Urinary bladder (tissue), 4 donors: ENCODE data around the gene NIPAL3. TPM values are rescaled to one million over a fixed set of nuclear protein-coding genes. Genes with fewer than 3 reads are reported as not detected.

Experiments
- DNase-seq: peaks from one replicate; pipeline ENCODE4 v3.0.0-alpha.2; 2015; ENCODE audit errors: extremely low spot score
- H3K27ac ChIP-seq: one replicate; pipeline ENCODE4 v1.5.1; 2013; ENCODE audit warnings: low read depth, mild to moderate bottlenecking, moderate library complexity
- H3K36me3 ChIP-seq: one replicate; pipeline ENCODE4 v1.6.1; 2013; ENCODE audit warnings: mild to moderate bottlenecking, moderate library complexity; ENCODE audit not compliant: insufficient read depth
- H3K4me1 ChIP-seq: one replicate; pipeline ENCODE4 v1.6.1; 2013; ENCODE audit warnings: mild to moderate bottlenecking, moderate library complexity; ENCODE audit not compliant: insufficient read depth
- H3K4me3 ChIP-seq: one replicate; pipeline ENCODE4 v1.5.1; 2013; ENCODE audit warnings: low read depth, low read length
- WGBS: extraction: QIAGEN DNeasy Blood & Tissue Kit; methylation state at CpG from one replicate; pipeline ENCODE4 v1.1.7; 2013; 5-methylcytosine and 5-hydroxymethylcytosine counted together
- polyA plus RNA-seq: library from polyadenylated mRNA; stranded (reverse); fragments of 200-250 nt; gene quantifications from one replicate; pipeline ENCODE4 v1.2.3, GENCODE V29; 2013
- total RNA-seq: library from RNA; depleted of rRNA; stranded (reverse); fragments of >200 nt; gene quantifications from one replicate; pipeline ENCODE4 v1.2.3, GENCODE V29; 2014
- donor health status: healthy with polysubstance abuse.
- donor health status: healthy.

Gene NIPAL3
- total and polyA plus RNA-seq, 2 donors: 10.8 to 13.9 TPM

- WGBS: 83% methylated on average over 12 of the region's 12 CpGs
- Histone ChIP-seq H3K36me3 (no peaks in the 10 kb centered on the region), H3K4me1 (no peaks in the 10 kb centered on the region), H3K4me3 (no peak overlapping the region), H3K27ac (peak overlapping the region; percentile 60)
- DNase-seq: no peak
Observed at GRCh38 chr1:24385160-24385940, 30.3 kb upstream of the NIPAL3 start.

GRCh38 chr1:24386241-24386640 is 29.4 kb upstream of the NIPAL3 start:
- WGBS: 80% methylated on average over 9 of the region's 9 CpGs
- H3K27ac ChIP-seq: no peak overlapping the region
- DNase-seq: no peak
- no peak overlapping the region for H3K4me3 ChIP-seq
- H3K36me3 ChIP-seq: no peaks in the 10 kb centered on the region
- H3K4me1 ChIP-seq: no peaks in the 10 kb centered on the region

- Histone ChIP-seq H3K4me3 (no peak overlapping the region), H3K27ac (no peak overlapping the region), H3K36me3 (no peaks in the 10 kb centered on the region), H3K4me1 (no peaks in the 10 kb centered on the region)
- DNase-seq: no peak
- 91% methylated on average over 11 of the region's 11 CpGs for WGBS
Observed at GRCh38 chr1:24386931-24387330, 28.7 kb upstream of the NIPAL3 start.

- H3K27ac ChIP-seq: no peak overlapping the region
- no peaks in the 10 kb centered on the region for H3K4me1 ChIP-seq
- no peak for DNase-seq
- no peak overlapping the region for H3K4me3 ChIP-seq
- WGBS: 85% methylated on average over 1 of the region's 1 CpG
- no peaks in the 10 kb centered on the region for H3K36me3 ChIP-seq
Observed at GRCh38 chr1:24387636-24388175, 27.9 kb upstream of the NIPAL3 start.

GRCh38 chr1:24388331-24388885 is 27.2 kb upstream of the NIPAL3 start:
- WGBS: 81% methylated on average over 8 of the region's 8 CpGs
- no peaks in the 10 kb centered on the region for H3K4me1 ChIP-seq
- no peak for DNase-seq

GRCh38 chr1:24389231-24389678 is 26.3 kb upstream of the NIPAL3 start:
- Histone ChIP-seq H3K4me3 (no peak overlapping the region), H3K4me1 (no peaks in the 10 kb centered on the region), H3K27ac (no peak overlapping the region), H3K36me3 (no peaks in the 10 kb centered on the region)
- no peak for DNase-seq
- 89% methylated on average over 4 of the region's 4 CpGs for WGBS

More at GRCh38 chr1:24388331-24388885, 27.2 kb upstream of the NIPAL3 start:
- Histone ChIP-seq H3K4me3 (no peak overlapping the region), H3K27ac (no peak overlapping the region), H3K36me3 (no peaks in the 10 kb centered on the region)

- peak overlapping the region; percentile 80 for H3K27ac ChIP-seq
- no peaks in the 10 kb centered on the region for H3K36me3 ChIP-seq
- H3K4me3 ChIP-seq: no peak overlapping the region
- no peak for DNase-seq
- no peaks in the 10 kb centered on the region for H3K4me1 ChIP-seq
- whole genome bisulfite sequencing: 10% methylated on average over 12 of the region's 12 CpGs
Observed at GRCh38 chr1:24390924-24391782, 24.4 kb upstream of the NIPAL3 start.

- 23% methylated on average over 11 of the region's 11 CpGs for WGBS
- DNase-seq: no peak
- H3K27ac ChIP-seq: peak overlapping the region; percentile 80
- no peaks in the 10 kb centered on the region for H3K4me1 ChIP-seq
- no peak overlapping the region for H3K4me3 ChIP-seq
- no peaks in the 10 kb centered on the region for H3K36me3 ChIP-seq
Observed at GRCh38 chr1:24391882-24392603, 23.6 kb upstream of the NIPAL3 start.

- 87% methylated on average over 4 of the region's 4 CpGs for WGBS
- no peaks in the 10 kb centered on the region for H3K4me1 ChIP-seq
- no peak overlapping the region for H3K4me3 ChIP-seq
- DNase-seq: no peak
- no peaks in the 10 kb centered on the region for H3K36me3 ChIP-seq
- no peak overlapping the region for H3K27ac ChIP-seq
Observed at GRCh38 chr1:24392604-24392946, 23.0 kb upstream of the NIPAL3 start.

- 84% methylated on average over 4 of the region's 4 CpGs for WGBS
- Histone ChIP-seq H3K4me3 (no peak overlapping the region), H3K27ac (no peak overlapping the region), H3K4me1 (no peaks in the 10 kb centered on the region), H3K36me3 (no peaks in the 10 kb centered on the region)
- no peak for DNase-seq
Observed at GRCh38 chr1:24392982-24393650, 22.5 kb upstream of the NIPAL3 start.

GRCh38 chr1:24393892-24394291 is 21.7 kb upstream of the NIPAL3 start:
- 73% methylated on average over 6 of the region's 6 CpGs for WGBS

GRCh38 chr1:24400065-24400464 is 15.5 kb upstream of the NIPAL3 start:
- DNase-seq: no peak
- 41% methylated on average over 1 of the region's 1 CpG for WGBS

More at GRCh38 chr1:24393892-24394291, 21.7 kb upstream of the NIPAL3 start:
- Histone ChIP-seq H3K4me3 (no peak overlapping the region), H3K27ac (no peak overlapping the region), H3K4me1 (no peaks in the 10 kb centered on the region), H3K36me3 (no peaks in the 10 kb centered on the region)
- DNase-seq: no peak

GRCh38 chr1:24403806-24404205 is 11.8 kb upstream of the NIPAL3 start:
- DNase-seq: no peak
- no peak overlapping the region for H3K27ac ChIP-seq
- 87% methylated on average over 4 of the region's 4 CpGs for WGBS
- no peak overlapping the region for H3K4me3 ChIP-seq
- H3K4me1 ChIP-seq: no peaks in the 10 kb centered on the region
- no peaks in the 10 kb centered on the region for H3K36me3 ChIP-seq

More at GRCh38 chr1:24400065-24400464, 15.5 kb upstream of the NIPAL3 start:
- no peak overlapping the region for H3K27ac ChIP-seq
- H3K36me3 ChIP-seq: no peaks in the 10 kb centered on the region
- H3K4me3 ChIP-seq: no peak overlapping the region
- H3K4me1 ChIP-seq: no peaks in the 10 kb centered on the region
